Esophagus (tissue), 2 donors: ENCODE results near the gene PADI1. TPM values are rescaled to one million over a fixed set of nuclear protein-coding genes. Genes with fewer than 3 reads are reported as not detected.

ENCODE experiments used
- H3K27ac ChIP-seq, 2 donors: one replicate each; pipeline ENCODE4 v1.5.1; 2013; ENCODE audit warnings: low read depth in 2 of 2, mild to moderate bottlenecking in 2 of 2, inconsistent platforms in 1 of 2, low read length in 1 of 2, moderate library complexity in 1 of 2
- H3K27me3 ChIP-seq, 2 donors: one replicate each; pipeline ENCODE4 v1.6.1; 2013; ENCODE audit warnings: low read length in 2 of 2, control low read depth in 1 of 2, mild to moderate bottlenecking in 1 of 2; ENCODE audit not compliant: insufficient read depth in 2 of 2, control insufficient read depth in 1 of 2
- H3K36me3 ChIP-seq, 2 donors: one replicate each; pipeline ENCODE4 v1.6.1; 2013; ENCODE audit warnings: low read length in 1 of 2; ENCODE audit not compliant: control insufficient read depth in 2 of 2, insufficient read depth in 2 of 2
- H3K4me1 ChIP-seq, 2 donors: one replicate each; pipeline ENCODE4 v1.6.1; 2013; ENCODE audit warnings: low read length in 1 of 2; ENCODE audit not compliant: control insufficient read depth in 2 of 2, insufficient read depth in 2 of 2
- H3K4me3 ChIP-seq, 2 donors: one replicate each; pipeline ENCODE4 v1.5.1; 2013; ENCODE audit warnings: low read length in 2 of 2, mild to moderate bottlenecking in 2 of 2, low read depth in 1 of 2, moderate library complexity in 1 of 2
- H3K9me3 ChIP-seq, 2 donors: one replicate each; pipeline ENCODE4 v1.6.1; 2013; ENCODE audit warnings: mild to moderate bottlenecking in 2 of 2, low read depth in 1 of 2, low read length in 1 of 2, moderate library complexity in 1 of 2; ENCODE audit not compliant: control insufficient read depth in 2 of 2, insufficient read depth in 1 of 2
- WGBS, 2 donors: extraction: QIAGEN DNeasy Blood & Tissue Kit; methylation state at CpG; one replicate each; pipeline ENCODE4 v1.1.7; 2013; 5-methylcytosine and 5-hydroxymethylcytosine counted together
- polyA plus RNA-seq, 2 donors: library from polyadenylated mRNA; stranded (reverse); fragments of 200-250 nt; gene quantifications; one replicate each; pipeline ENCODE4 v1.2.3, GENCODE V29; 2013
- donor health status: healthy with polysubstance abuse.
- donor health status: Bipolar disorder and iron deficiency.

PADI1 gene
- polyA plus RNA-seq, 2 donors: 162 to 398 TPM

DNA sequence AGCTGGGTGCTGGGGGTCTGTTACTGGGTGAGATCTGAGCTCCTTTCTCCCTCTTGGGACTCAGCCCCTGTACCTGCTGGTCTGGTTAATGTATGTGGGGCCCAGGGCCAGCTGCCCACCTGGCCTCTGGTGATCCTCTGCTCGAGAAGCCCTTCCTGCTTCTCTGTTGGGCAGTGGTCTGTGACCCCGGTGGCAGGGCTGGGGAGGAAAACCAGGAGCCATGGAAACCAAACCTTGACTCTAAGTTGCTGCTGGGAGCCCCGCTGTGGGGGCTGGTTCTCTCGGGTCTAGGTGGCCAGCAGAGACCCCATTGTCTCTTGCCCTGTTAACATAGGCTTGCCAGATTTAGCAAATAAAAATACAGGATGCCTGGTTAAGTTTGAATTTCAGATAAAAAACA is 1.3 kb downstream of the PADI1 start:
- Histone ChIP-seq H3K4me3 (peak overlapping the region; percentile 52 to 62), H3K27me3 (no peaks in the 10 kb centered on the region), H3K4me1 (peaks cover 2 to 21% of the 10 kb centered on the region in 2 donors), H3K27ac (peak overlapping the region; percentile 92 to 97), H3K36me3 (peaks cover 0 to 2% of the 10 kb centered on the region in 2 donors), H3K9me3 (no peaks in the 10 kb centered on the region)
- 67 to 71% methylated on average over 4 of the region's 4 CpGs for WGBS, 2 donors

GRCh38 chr1:17207046-17207445 is 2.1 kb downstream of the PADI1 start:
- Histone ChIP-seq H3K4me1 (peaks cover 4 to 21% of the 10 kb centered on the region in 2 donors), H3K36me3 (peaks cover 0 to 2% of the 10 kb centered on the region in 2 donors), H3K4me3 (peak overlapping the region; percentile 24 to 62), H3K27ac (peak overlapping the region; percentile 58 to 76), H3K9me3 (no peaks in the 10 kb centered on the region), H3K27me3 (no peaks in the 10 kb centered on the region)
- WGBS, 2 donors: 45 to 50% methylated on average over 4 of the region's 4 CpGs

DNA sequence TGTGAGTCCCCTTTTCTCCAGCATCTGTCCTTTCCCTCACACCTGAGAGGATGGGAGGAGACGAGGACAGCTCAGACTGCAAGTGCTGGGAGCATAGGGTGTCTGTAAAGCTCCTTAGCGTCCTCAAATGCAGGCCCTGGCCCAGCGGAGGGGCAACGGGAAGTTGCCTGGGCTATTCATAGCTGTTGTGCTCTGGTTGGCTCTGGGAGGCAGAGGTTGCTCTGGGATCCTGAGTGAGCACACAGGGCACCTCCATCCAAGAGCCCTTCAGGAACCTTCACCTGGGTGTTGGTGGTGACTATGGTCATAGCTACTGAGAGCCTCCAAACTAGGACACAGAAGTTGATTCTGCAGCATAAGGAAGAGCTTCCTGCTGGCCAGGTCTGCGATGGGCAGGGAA is 2.6 kb downstream of the PADI1 start:
- peaks cover 0 to 2% of the 10 kb centered on the region in 2 donors for H3K36me3 ChIP-seq
- H3K9me3 ChIP-seq: no peaks in the 10 kb centered on the region
- peak overlapping the region; percentile 58 to 76 for H3K27ac ChIP-seq
- H3K27me3 ChIP-seq: no peaks in the 10 kb centered on the region
- 70 to 79% methylated on average over 5 of the region's 5 CpGs for WGBS, 2 donors
- H3K4me3 ChIP-seq: peak overlapping the region; percentile 24 to 62
- peaks cover 4 to 25% of the 10 kb centered on the region in 2 donors for H3K4me1 ChIP-seq

DNA sequence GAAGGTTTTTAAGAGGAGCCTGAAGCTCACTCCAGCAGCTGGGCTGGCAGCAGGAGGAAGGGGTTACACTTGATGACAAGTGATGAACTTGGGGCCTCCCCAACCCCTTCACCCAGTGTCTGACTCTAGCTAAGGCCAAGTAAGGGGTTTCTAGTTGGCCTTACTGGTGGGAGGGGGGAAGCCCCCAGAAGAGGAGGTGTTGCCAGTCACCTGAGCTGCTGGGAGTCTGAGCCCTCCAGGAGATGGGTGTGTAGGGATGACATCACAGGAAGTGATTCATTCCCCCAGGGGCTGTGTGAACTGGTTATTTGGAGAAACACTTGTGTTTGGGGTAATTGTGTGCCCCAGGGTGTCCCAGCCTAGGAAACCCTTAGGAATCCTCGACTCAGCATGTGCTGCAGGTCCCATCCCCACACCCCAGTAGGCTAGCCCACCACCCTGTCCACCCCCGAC is 3.1 kb downstream of the PADI1 start:
- H3K36me3 ChIP-seq: peaks cover 0 to 2% of the 10 kb centered on the region in 2 donors
- no peaks in the 10 kb centered on the region for H3K27me3 ChIP-seq
- peak overlapping the region; percentile 39 to 62 for H3K4me3 ChIP-seq
- H3K27ac ChIP-seq: peak overlapping the region; percentile 58 to 76
- H3K9me3 ChIP-seq: no peaks in the 10 kb centered on the region
- WGBS, 2 donors: 42 to 43% methylated on average over 2 of the region's 2 CpGs
- H3K4me1 ChIP-seq: peaks cover 4 to 29% of the 10 kb centered on the region in 2 donors

- Histone ChIP-seq H3K9me3 (no peaks in the 10 kb centered on the region), H3K27ac (peak overlapping the region in 1 of 2 donors; percentile 76), H3K4me3 (peak overlapping the region; percentile 39 to 62), H3K4me1 (peaks cover 4 to 29% of the 10 kb centered on the region in 2 donors), H3K27me3 (no peaks in the 10 kb centered on the region), H3K36me3 (peaks cover 0 to 2% of the 10 kb centered on the region in 2 donors)
- 81 to 87% methylated on average over 3 of the region's 3 CpGs for WGBS, 2 donors
Observed at GRCh38 chr1:17208546-17208945, 3.6 kb downstream of the PADI1 start.

- Histone ChIP-seq H3K27ac (no peak overlapping the region), H3K4me3 (peak overlapping the region; percentile 15 to 62), H3K27me3 (no peaks in the 10 kb centered on the region), H3K9me3 (no peaks in the 10 kb centered on the region), H3K36me3 (peaks cover 0 to 5% of the 10 kb centered on the region in 2 donors), H3K4me1 (peaks cover 4 to 33% of the 10 kb centered on the region in 2 donors)
- 75 to 77% methylated on average over 5 of the region's 5 CpGs for WGBS, 2 donors
Observed at GRCh38 chr1:17209430-17209829, 4.5 kb downstream of the PADI1 start.

DNA sequence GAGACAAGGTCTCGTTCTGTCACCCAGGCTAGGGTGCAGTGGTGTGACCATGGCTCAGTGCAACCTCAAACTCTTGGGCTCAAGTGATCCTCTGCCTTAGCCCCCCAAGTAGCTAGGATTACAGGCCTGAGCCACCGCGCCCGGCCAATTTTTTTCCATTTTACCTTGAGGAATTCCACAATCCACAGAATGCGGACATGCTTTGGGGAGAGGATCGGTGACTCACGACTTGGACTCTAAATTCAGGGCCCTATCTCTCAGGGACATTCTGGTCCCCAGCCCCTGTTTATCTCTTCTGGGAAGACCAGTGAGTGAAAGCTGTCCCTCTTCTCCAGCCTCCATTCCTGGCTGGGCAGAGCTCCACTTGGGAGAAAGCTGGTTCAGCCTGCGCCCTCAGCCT is 5.2 kb downstream of the PADI1 start:
- H3K4me3 ChIP-seq: peak overlapping the region in 1 of 2 donors; percentile 10
- 93 to 94% methylated on average over 8 of the region's 8 CpGs for WGBS, 2 donors
- peaks cover 0 to 5% of the 10 kb centered on the region in 2 donors for H3K36me3 ChIP-seq
- H3K27me3 ChIP-seq: no peaks in the 10 kb centered on the region
- H3K27ac ChIP-seq: no peak overlapping the region
- H3K4me1 ChIP-seq: peaks cover 2 to 29% of the 10 kb centered on the region in 2 donors
- no peaks in the 10 kb centered on the region for H3K9me3 ChIP-seq

DNA sequence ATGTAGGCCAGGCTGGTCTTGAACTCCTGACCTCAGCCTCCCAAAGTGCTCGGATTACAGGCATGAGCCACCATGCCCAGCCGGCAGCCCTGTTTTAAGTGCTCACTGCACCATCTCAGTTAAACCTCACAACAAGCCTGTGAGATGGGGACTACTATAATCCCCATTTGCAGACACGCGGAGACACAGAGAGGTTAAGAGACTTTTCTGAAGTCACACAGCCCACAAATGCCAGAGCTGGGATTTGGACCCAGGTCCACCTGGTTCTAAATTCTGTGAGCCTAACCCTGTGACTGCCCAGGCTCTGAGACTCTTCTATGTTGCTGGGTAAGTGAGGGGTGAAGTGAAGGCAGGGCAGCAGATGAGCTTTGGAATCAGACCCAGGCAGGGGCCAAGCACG is 6.4 kb downstream of the PADI1 start:
- Histone ChIP-seq H3K27me3 (no peaks in the 10 kb centered on the region), H3K27ac (no peak overlapping the region), H3K9me3 (no peaks in the 10 kb centered on the region), H3K36me3 (peaks cover 0 to 5% of the 10 kb centered on the region in 2 donors), H3K4me1 (peaks cover 2 to 35% of the 10 kb centered on the region in 2 donors), H3K4me3 (peak overlapping the region in 1 of 2 donors; percentile 13)
- 94 to 95% methylated on average over 5 of the region's 5 CpGs for WGBS, 2 donors

GRCh38 chr1:17212009-17212408 is 7.1 kb downstream of the PADI1 start:
- no peaks in the 10 kb centered on the region for H3K9me3 ChIP-seq
- 46 to 60% methylated on average over 10 of the region's 10 CpGs for WGBS, 2 donors
- H3K27me3 ChIP-seq: no peaks in the 10 kb centered on the region
- H3K27ac ChIP-seq: peak overlapping the region; percentile 28 to 34
- H3K4me3 ChIP-seq: no peak overlapping the region
- peaks cover 0 to 5% of the 10 kb centered on the region in 2 donors for H3K36me3 ChIP-seq
- H3K4me1 ChIP-seq: peaks cover 2 to 35% of the 10 kb centered on the region in 2 donors

GRCh38 chr1:17212487-17213121 is 7.7 kb downstream of the PADI1 start:
- peak overlapping the region; percentile 28 to 72 for H3K27ac ChIP-seq
- peaks cover 2 to 30% of the 10 kb centered on the region in 2 donors for H3K4me1 ChIP-seq
- peaks cover 0 to 5% of the 10 kb centered on the region in 2 donors for H3K36me3 ChIP-seq
- no peaks in the 10 kb centered on the region for H3K9me3 ChIP-seq
- H3K27me3 ChIP-seq: no peaks in the 10 kb centered on the region
- peak overlapping the region; percentile 9 to 26 for H3K4me3 ChIP-seq
- WGBS, 2 donors: 24 to 25% methylated on average over 13 of the region's 13 CpGs
